HG03442 (cell line): ENCODE measurements around the gene SERTAD4.
"Not testable (repeated sequence)": the region's sequence is repeated elsewhere in the genome, so short reads cannot be mapped to it uniquely, and the experiment has no call there.

Experiments
- ATAC-seq: cut with Tn5 transposase; IDR thresholded peaks from one replicate; pipeline ENCODE4 v1.9.1; 2021; ENCODE audit warnings: mild to moderate bottlenecking, moderate library complexity; ENCODE audit not compliant: unreplicated experiment

The SERTAD4 gene

GRCh38 chr1:210232511-210233215, at the start of gene SERTAD4:
Gene SERTAD4 (plus strand): TSS chr1:210232796. CDS start chr1:210237961, 5,165 bp downstream.
- ATAC-seq = no peak

DNA sequence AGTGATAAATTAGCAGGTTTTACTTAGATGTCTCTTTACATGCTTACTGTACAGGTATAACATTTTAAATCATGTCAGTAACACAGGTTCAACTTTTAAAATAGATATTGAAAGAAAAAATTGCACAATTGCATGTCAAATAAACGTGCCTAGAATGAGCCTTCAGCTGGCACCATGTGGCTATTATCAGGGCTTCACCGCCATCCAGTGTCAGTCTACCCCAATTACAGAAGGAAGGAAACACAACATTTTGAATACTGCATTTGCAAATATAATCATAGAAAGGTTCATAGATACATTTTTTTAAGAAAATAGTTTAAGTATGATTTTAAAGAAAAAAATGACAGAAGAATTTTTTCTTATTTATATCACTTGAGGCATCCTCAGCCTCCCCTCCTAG, 47.5 kb upstream of the SERTAD4 start:
- ATAC-seq = no peak

DNA sequence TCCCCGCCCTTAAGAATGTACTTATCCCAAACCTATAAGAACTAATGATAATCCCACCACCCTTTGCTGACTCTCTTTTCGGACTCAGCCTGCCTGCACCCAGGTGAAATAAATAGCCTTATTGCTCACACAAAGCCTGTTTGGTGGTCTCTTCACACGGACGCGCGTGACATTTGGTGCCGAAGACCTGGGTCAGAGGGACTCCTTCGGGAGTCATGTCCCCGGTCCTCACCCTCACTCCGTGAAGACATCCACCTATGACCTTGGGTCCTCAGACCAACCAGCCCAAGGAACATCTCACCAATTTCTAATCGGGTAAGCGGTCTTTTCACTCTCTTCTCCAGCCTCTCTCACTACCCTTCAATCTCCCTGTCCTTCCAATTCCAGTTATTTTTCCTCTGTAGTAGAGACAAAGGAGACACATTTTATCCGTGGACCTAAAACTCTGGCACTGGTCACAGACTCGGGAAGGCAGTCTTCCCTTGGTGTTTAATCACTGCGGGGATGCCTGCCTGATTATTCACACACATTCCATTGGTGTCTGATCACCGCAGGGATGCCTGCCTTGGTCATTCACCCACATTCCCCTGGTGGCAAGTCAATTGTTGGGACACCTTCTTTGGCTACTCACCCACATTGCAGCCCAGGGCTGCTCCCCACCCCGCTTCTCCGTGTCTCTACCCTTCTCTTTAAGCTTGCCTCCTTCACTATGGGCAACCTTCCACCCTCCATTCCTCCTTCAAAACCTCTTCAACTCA, 44.6 kb upstream of the SERTAD4 start:
- not testable (repeated sequence) for ATAC-seq

DNA sequence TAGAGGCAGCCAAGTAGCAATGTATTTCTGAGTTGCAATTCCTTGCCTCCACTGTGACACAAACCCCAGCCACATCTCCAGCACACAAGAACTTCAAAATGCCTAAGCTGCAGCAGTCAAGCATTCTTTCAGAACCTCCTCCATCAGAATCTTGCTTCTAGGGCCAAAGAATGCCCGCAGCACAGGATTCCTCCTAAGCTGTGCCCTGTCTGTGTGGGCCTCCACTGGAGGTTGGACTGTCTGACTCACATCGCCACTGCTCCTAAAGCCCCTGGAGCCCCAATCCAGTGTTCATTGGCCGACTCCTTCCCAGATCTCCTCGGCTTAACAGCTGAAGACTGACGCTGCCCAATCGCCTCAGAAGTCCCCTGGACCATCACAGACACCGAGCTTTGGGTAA, 43.2 kb upstream of the SERTAD4 start:
- ATAC-seq = no peak

DNA sequence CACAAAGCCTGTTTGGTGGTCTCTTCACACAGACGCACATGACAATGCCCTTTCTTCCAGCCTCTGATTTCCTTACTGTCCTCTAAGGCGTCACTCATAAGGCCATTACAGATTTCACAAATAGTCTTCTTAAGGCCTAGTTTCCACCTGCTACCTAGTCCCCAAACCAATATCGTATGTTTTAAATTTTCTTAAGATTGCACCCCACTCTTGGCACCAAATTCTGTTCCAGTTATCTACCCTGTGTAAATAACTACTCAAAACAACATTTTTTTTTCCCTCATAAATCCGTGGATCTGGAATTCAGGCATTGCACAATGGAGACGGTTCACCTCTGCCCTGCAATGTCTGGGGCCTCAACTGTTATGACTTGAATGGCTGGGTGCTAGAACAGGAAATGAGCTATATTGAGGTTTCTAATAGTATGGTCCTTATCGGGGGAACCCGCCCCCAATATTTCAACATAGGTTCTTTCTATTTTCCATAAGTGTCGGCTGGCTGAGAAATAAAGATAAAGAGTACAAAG, 36.9 kb upstream of the SERTAD4 start:
- ATAC-seq = no peak

DNA sequence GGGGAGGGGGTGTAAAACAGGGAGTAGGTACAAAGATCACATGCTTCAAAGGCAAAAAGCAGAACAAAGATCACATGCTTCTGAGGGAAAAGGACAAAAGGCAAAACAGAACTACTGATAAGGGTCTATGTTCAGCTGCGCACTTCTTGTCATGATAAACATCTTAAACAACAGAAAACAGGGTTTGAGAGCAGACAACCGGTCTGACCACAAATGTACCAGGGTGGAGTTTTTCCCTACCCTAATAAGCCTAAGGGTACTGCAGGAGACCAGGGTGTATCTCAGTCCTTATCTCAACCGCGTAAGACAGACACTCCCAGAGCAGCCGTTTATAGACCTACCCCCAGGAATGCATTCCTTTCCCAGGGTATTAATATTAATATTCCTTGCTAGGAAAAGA, 36.3 kb upstream of the SERTAD4 start:
- ATAC-seq = not testable (repeated sequence)

DNA sequence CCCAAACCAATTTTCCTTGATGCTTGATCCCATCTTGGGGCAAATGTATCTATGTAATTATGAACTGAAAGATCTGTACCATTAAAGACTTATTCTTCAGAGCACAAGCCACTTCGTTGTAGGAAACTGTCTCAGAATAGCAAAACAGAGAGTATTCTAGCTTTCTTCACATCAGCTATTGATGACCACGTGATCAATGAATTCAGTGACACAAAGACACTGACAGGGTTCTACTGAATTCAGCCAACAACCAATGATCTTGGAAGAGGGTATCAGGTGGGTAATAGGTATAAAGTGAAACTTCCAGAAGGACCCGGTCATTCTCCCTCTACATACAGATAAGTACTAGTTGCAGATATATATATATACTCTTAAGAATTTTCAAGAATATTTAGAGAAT, 33.8 kb upstream of the SERTAD4 start:
- no peak for ATAC-seq

- no peak for ATAC-seq
Observed at GRCh38 chr1:210200124-210200736, 32.4 kb upstream of the SERTAD4 start.

GRCh38 chr1:210201681-210202080, 30.9 kb upstream of the SERTAD4 start:
- ATAC-seq = no peak

DNA sequence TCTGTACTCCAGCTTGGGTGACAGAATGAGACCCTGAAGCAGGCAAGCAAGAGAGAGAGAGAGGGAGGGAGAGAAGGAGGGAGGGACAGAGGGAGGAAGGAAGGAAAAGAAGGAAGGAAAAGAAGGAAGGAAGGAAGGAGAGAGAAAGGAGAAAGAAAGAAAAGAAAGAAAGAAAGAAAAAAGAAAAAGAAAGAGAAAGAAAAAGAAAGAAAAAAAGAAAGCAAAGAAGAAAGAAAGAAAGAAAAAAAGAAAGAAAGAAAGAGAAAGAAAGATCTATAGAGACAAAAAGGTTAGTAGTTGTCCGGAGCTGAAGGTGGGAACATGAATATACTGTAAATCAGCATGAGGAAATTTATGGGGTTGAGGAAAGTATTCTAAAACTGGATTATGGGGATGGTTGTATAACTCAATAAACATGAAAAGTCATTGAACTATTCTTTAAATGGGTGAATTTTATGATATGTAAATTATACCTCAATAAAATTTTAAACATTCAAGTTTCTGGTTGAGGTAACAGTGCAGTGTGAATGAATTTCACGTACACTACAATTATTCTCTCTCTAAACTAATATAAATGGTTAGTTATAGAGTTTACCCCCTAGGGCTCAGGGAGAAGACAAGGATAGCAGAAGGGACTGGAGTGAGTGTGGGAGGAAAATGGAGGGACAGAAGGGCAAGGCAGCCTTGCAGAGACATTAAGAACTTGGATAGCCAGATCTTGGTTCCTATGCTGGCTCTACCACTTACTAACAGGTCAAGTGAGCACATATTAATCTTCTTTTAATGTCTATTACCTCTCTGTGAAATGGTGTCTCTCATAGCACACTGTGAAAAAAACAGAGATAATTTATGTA, 24.8 kb upstream of the SERTAD4 start:
- ATAC-seq = no peak

DNA sequence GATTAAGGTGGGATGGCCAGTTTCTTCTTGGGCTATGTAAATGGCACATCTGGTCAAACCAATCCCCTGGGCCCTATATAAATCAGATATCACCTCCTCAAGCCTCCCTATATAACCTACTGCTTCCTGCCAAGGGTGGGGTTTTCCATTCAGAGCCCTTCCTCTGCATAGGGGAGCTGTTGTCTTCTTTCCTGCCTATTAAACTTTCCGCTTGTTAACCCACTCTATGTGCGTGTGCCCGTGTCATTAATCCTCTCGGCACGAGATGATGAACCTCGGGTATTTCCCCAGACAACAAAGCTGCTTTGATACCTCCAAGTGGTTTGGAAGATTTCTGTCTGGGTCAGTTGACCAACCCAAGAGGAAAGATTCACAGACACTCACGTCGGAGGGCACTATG, 19.3 kb upstream of the SERTAD4 start:
- ATAC-seq = no peak

- ATAC-seq = no peak
Observed at GRCh38 chr1:210214573-210215409, 17.8 kb upstream of the SERTAD4 start.

DNA sequence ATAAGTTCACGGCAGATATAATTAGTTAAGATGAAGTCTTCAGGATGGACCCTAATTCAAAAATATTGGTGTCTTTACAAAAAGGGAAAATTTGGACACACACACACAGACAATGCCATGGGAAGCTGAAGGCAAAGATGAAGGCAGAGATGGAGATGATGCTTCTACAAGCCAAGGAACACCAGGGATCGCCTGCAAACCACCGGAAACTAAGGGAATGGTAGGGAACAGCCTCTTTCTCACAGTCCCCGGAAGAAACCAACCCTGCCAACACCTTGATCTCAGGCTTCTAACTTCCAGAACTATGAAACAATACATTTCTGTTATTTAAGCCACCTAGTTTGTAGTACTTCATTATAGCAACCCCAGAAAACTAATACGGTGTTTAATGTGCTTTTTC, 15.1 kb upstream of the SERTAD4 start:
- ATAC-seq = no peak

- ATAC-seq = no peak
Observed at GRCh38 chr1:210218047-210218446, 14.5 kb upstream of the SERTAD4 start.

DNA sequence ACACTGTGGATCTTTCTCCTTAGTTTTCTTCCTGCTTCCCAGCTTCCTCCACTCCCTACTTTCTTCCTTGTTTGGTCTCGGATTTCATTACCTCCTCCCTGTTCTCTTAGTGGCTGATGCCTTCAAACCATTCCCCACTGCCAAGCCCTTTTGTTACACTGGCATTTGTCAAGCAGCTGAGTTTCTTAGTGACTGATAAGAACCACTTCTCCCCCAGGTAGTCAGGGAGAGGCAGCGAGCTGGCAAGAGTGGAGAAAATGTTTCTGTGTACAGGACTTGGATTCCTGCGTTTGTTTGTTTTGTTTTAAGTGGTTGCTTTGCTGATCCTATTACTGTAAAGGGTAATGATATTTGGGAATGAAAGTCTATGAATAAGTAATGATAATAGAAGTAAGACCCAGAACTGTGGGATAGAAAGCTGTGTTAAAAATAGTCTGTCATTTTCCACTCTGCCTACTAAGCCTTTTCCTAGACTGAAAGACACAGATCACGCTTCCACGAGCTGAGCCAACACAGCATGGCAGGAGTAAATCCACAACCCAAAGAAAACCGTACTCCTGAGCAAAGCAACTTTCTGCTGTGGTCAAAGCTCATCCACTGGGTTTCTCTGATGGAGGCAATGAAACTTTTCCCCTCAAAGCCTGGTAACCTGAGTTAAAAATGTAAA, 10.1 kb upstream of the SERTAD4 start:
- ATAC-seq = no peak

DNA sequence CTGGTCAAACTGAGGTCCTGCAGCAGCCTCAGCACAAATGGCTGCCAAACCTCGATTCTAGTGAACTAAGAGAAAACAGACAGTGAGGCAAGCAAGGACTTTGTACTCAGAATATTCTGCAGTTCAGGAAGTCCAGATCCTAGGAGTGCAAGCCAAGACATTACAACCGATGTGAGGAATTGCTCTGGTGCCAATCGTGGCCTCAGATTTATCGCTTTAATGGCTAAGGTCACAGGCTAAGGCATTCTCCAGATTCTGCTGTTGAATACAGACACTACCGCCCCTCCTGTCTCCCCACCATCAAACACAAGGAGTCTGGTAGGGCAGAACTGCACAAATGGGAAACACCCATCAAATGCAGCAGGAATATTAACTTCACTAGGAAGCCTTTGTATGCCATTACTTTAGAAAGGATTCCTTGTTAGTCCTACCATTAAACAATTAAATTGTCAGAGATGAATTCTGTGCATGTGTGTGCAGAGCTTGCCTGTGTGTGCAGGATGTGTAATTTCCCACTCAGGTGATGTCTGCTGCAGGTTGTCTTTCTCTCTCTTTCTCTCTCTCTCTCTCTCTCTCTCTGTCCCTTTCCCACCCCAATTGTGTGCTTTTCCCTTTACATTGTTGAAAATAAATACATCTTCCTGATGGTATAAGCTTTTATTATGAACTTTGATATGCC, 9.2 kb upstream of the SERTAD4 start:
- ATAC-seq = no peak

GRCh38 chr1:210228158-210228557, 4.4 kb upstream of the SERTAD4 start:
- no peak for ATAC-seq

GRCh38 chr1:210230149-210230695, 2.4 kb upstream of the SERTAD4 start:
- ATAC-seq = no peak
